Hepatic stellate cell (primary cell): ENCODE data around the gene ADGRG3.
A peak's percentile ranks its signal among the peaks of the same experiment; 100 is the strongest.

Experiments
- DNase-seq: peaks from one replicate; pipeline ENCODE4 v3.0.0; 2011; ENCODE audit warnings: low spot score

Gene ADGRG3

DNA sequence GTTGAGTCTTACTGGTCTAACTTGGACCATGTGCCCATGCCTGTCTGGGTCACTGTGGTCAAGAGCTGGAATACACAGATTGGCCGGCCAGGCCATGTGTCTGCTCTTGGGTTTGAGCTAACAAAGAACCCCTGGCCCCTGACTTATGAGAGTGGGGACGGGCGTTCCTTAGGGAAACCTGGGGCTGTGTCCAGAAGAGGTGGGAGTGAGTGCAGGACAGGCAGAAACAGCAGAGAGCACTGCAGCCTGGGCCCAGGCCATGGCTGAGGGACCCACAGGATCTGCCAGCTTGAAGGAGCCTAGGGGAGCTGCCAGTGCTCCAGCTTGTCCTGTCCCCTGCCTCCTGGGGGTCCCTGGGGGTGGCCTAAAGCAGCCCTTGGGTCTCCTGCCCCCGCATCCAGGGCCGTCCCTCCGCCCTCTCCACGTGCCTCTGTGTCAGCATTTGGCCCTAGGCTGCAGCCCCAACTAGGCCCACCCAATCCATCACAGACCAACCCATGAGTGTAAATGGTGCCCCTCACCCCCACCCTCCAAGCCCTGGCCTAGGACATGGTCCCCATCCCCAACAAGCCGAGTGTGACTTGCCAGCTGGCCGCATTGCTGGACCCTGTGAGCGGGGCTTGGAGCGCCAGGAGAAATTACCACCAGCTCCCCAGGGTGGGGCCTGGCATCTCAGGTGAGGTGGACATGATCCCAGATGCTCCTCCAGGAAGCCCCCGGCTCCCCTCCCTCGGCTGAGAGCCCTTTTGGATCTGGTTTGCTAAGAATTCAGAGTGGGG, 14.0 kb downstream of the ADGRG3 start:
- no peak for DNase-seq

GRCh38 chr16:57682809-57683635, 14.9 kb downstream of the ADGRG3 start:
- DNase-seq, result no peak

- no peak for DNase-seq
These were observed 15.8 kb downstream of the ADGRG3 start for GRCh38 chr16:57683636-57684545.

DNA sequence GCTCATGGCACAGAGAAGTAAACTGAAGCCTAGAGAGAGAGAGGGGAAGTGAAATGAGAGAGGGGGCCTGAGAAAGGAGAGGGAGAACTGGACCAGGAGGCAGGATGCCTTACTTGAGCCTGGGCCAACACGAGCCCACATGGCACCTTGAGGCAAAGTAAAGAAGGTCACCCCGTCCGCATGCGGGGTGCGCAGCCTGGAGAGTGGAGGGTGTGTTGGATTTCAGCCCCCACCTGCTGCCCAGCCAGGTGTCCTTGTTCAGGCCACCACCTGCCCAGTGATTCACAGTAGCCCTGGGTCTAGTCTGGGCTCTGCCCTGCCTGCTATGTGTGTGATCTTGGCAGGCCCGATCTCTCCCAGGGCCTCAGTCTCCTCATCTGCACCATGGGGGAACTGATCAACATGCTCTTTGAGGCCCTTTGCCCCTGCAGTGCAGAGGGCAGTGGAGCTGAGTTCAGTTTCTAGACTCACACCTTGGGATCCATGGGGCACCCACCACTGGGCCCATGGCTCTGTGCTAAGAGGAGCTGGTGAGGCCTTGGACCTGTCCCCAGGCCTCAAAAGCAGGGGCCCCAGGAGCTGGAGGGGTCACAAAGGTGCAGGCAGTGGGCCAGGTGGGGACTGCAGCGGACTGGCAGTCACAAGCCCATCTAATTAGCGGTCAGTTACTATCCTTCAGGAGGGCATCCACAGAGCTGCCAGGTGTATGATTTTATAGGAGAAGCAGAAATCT, 16.7 kb downstream of the ADGRG3 start:
- DNase-seq, result no peak

DNA sequence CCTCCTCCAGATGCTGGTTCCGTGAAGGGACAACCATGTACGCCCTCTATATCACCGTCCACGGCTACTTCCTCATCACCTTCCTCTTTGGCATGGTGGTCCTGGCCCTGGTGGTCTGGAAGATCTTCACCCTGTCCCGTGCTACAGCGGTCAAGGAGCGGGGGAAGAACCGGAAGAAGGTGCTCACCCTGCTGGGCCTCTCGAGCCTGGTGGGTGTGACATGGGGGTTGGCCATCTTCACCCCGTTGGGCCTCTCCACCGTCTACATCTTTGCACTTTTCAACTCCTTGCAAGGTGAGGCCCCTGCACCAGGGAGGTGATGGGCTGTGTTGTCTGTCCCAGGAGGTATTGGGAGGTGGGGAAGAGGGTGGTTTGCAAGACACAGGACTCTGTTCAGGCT, 17.5 kb downstream of the ADGRG3 start:
- DNase-seq, result no peak

DNA sequence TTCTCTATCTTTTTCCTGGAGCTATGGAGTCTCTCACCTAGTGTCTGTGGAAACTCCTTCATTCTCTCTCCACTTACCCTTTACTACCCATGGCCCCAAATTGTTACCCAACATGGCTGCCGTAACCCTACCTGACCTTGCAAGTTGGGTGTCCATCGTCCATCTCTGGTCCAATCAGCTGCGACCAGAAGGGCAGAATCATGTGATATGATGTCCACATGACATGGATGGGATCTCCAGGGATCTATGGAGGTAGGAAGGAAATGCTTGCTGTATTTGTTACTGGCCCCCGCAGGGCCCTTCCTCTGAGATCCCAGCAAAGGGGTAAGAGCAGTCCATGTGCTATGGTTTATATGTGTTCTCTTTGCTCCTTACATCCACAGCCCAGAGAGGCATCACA, 18.5 kb downstream of the ADGRG3 start:
- no peak for DNase-seq

GRCh38 chr16:57687363-57687929, 19.3 kb downstream of the ADGRG3 start:
- DNase-seq, result no peak

DNA sequence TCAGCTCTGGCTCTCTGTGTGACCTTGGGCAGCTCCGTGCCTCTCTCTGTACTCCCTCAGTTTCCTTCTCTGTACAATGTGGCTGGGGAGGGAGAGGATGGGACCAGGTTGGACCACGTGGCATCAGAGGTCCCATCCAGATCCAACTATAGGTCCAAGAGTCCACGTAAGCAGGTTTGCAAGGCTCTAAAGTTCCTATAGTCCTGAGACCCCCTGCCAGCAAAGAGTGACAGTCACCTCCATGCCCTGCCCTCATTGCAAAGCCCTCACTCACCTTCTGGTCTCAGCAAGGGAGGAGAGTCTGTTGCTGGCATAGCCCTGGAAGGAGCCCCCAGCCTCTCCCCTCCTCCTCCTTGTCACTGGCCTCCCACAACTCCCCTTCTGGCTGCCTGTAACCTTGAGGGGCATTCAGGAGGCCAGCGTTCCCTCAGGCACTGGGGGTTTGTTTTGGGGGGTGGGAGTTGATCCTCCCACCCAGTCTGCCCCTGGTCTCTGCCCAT, 20.4 kb downstream of the ADGRG3 start:
- DNase-seq, result no peak

DNA sequence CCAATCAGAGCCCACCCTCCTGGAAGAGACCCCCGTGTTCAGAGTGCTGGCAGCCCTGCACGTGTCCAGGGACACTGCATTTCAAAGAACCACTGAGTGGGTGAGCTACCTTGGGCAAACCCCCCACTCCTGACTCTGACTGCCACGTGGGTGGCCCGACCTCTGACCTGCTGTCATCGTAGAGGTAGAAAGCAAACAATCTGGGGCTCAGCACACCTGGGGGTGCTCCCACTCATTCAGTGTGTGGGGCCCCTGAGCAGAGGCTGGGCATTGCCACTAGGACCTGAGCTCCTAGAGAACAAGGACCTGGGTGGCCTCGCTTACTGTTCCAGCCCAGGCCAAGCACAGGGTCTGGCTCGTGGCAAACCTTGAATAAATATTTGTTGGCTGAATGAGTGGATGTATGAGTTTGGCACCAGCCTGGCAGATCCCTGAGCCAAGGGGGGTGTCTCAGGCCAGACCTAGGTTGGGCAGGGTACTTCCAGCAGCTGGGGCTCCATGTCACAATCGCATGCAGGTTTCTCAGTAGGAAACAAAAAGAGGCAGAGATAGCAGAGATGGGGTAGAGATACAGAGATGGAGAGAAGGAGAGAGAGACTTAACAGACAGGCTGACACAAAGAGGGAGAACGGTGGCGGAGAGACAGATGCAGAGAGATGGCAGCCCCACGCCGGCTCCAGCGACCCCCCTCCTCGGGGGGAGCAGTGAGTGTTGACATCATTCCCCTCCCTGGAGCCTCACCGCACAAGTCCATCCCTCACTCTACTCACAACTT, 21.1 kb downstream of the ADGRG3 start:
- no peak for DNase-seq

DNA sequence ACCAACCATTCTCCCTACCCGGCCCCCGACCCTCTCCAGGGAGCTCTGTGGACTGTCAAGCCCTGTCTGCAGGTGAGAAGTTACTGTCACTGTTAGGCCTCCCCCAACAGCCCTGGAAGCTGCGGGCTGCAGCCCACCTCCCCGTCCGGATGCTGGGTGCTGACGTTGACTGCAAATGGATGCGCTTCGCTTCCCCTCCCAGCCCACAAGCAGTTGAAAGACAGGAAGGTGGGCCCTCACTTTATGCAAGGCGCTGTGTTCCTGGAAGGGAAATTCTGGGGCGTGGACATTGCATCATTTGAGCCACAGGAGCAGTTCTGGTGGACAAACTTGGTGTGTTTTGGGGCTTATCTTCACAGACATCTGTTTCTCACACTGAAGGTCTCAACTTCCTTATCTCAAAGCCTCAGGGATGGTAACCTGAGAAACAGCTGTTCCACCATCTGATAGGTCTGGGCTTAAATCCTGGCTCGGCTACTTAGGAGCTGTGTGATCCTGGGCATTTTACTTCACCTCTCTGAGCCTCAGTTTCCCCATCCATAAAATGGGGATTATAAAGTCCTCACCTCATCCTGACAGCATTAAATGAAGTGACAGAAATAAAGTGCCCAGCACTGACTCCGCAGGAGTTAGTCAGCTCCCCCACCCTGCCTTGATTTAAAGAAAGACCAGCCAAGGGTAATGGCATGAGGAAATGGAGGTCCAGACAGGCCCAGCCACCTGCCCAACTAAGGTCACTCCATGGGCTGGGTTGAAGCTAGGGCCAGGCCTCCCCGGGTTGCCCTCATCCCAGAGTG, 21.9 kb downstream of the ADGRG3 start:
- DNase-seq, result no peak

GRCh38 chr16:57690782-57691471, 22.8 kb downstream of the ADGRG3 start:
- no peak for DNase-seq

DNA sequence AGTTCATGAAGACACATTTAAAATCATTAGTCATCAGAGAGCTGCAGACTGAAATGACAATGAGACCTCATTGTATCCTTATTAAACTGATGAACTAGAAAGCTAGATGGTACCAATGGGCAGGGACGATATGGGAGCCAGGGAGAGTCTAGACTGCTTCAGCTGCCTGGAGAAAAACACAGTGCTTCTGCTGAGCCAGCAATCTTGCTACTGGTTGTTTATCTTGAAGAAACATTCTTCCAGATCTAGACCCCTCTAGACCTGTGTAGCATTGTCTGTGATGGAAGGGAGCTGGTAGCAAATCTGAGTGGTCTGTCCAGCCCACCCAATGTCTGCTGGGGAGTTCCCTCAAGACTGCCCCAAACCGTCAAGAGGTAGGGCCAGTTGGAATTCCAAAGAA, 24.5 kb downstream of the ADGRG3 start:
- no peak for DNase-seq

DNA sequence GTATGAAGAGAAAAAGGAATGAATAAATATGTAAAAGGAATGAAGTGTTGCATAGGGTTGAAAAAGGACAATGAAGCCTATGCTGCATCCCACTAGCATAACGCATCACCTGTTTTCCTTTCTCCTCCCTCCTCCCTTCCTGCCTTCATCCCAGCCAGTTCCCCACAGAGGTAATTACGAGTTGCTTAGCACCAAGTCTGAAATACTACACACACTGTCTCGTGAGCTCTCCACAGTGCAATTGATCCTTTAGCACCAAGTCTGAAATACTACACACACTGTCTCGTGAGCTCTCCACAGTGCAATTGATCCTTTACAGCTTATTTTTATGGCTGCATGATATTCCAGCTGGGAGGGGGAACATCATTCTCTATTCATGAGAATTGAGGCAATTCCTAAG, 25.4 kb downstream of the ADGRG3 start:
- DNase-seq, result no peak

- no peak for DNase-seq
These were observed 26.2 kb downstream of the ADGRG3 start for GRCh38 chr16:57694231-57694724.

DNA sequence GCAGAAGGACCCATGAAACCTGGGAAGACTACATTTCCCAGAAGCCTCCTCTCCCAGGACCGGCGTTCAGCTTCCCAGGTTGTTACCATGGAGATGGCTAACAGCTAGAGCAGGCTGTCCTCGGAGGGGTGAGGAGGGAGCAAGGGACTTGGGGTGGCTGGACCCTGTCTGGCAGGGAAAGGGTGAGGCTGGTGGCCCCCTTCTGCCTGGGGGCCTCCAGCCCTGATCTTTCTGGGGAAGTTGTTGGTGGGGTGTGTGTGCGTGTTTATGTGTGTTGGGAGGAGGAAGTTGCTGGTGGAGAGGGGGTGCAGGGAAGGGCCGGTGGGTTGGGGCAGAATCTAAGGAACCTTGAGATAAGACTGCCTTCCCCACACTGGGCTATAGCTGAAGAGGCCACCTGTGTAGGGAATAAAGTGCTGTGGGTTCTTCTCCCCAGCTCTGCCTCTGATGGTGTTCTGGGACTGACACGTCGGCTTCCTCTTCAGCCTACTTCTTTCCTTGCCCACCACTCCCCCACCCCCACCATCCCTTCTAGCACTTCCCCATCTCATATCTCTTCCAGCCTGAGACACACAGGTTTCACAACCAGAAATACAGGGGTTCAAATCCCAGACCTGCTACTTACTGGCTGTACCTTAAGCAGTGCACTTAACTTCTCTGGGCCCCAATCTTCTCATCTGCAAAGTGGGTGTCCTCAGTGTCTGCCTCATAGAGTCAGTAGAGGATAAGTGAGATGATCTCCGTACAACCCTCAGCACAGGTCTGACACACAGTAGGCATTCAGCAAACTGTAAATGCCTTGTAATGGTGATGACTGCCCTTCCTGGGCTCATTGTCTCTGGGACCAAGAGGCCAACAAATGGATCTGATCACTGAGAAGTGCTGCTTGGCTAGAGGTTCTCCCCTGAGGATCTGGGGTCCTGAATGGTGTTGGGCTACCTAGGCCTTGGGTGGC, 26.9 kb downstream of the ADGRG3 start, which contains the start of gene DRC7:
Gene DRC7, plus strand, starts transcription at position 82 of the 955 bp plus-strand sequence. CDS start 3,144 bp downstream, outside the sequence.
- peak; percentile 71 for DNase-seq

- DNase-seq, result no peak
These were observed 27.6 kb downstream of the ADGRG3 start for GRCh38 chr16:57695680-57696069.

- DNase-seq, result no peak
These were observed 28.1 kb downstream of the ADGRG3 start for GRCh38 chr16:57696240-57696639.
